Measurements from ENCODE around the gene ATM. TPM values are rescaled to one million over a fixed set of nuclear protein-coding genes. Genes with fewer than 3 reads are reported as not detected.
"Not testable (repeated sequence)": the region's sequence is repeated elsewhere in the genome, so short reads cannot be mapped to it uniquely, and the experiment has no call there.

Gene ATM
- total RNA-seq, 2 experiments from 2014 or later, result 227 to 242 TPM

DNA sequence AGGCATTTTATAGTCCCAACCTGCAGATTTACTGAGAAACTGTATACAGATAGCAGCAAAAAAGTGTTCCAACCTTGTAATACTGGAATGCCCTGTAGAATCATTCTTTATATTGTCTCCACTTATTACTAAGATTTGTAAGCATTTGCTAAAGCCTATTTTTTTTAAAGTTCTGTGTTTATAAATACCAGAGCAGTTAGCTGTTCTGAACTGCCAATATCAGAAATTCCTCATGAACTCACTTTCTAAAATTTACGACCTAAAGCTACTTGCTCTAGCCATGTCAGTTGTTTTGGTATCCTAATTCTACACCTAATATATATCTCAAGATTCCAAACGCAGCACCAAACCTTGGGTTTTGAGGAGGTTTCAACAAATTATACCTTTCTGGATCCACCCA lies 141.3 kb downstream of the ATM start:
- Mint-ChIP-seq H3K4me1 (no peaks in the 10 kb centered on the region), H3K36me3 (ENCODE audit: low read depth) (peaks cover 49% of the 10 kb centered on the region), H3K4me3 (no peak overlapping the region), H3K27ac (no peak overlapping the region), H3K9me3 (no peaks in the 10 kb centered on the region), H3K27me3 (no peaks in the 10 kb centered on the region)
- DNase-seq, result no peak
- ChIA-PET CTCF (no interaction called here), POLR2A (no interaction called here)

DNA sequence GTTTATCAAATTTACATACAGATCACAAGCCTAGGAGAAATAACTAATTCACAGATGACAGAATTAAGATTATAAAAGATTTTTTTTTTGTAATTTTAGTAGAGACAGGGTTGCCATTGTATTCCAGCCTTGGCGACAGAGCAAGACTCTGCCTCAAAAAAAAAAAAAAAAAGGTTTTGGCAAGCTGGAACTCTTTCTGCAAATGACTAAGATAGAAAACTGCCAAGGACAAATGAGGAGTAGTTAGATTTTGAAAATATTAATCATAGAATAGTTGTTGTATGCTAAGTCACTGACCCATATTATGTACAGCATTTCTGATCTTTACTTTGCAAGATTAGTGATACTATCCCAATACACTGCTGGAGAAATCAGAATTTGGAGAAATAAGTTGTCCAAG lies 145.3 kb downstream of the ATM start:
- ChIA-PET CTCF (no interaction called here), POLR2A (no interaction called here)
- Mint-ChIP-seq H3K4me3 (no peak overlapping the region), H3K4me1 (no peaks in the 10 kb centered on the region), H3K9me3 (peaks cover 2% of the 10 kb centered on the region), H3K27me3 (no peaks in the 10 kb centered on the region), H3K27ac (no peak overlapping the region), H3K36me3 (ENCODE audit: low read depth) (peaks cover 72% of the 10 kb centered on the region)
- no peak for DNase-seq

DNA sequence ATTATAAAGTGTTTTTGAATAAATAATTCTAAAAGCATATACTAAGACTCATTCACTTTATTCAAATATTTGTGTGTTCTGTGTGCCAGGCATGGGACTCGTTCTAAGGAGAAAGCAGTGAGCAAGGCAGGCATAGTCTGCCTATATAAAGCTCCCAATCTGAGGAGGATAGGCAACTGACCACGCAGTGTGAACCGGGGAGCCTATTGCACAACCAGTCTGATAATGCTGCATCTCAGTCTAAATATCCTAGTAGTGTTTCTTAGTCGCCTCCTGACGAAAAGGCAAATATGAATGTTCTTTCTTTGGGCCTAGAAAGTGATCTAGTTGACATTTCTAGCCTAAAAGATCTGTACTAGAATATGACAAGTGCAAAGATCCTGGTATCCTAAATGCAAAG lies 146.2 kb downstream of the ATM start:
- no peak overlapping the region for H3K27ac Mint-ChIP-seq
- CTCF ChIA-PET, result no interaction called here

DNA sequence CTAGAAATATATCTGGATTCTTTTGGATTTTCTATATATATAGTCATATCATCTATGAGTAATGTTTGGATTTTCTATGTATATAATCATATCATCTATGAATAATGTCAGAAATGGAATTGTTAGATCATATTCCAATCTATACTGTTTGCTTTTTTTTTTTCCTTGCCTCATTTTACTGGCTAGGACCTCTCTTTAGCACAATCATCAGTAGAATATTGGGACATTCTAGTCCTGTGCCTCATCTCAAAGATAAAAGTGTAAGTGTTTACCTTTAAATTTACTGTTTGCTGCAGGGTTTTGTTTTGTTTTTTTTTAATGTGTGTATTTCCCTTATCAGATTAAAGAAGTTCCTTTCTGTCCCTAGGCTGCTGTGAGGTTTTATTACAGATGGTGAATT lies 147.4 kb downstream of the ATM start:
- Mint-ChIP-seq H3K27me3 (no peaks in the 10 kb centered on the region), H3K27ac (no peak overlapping the region), H3K9me3 (peaks cover 6% of the 10 kb centered on the region), H3K4me1 (no peaks in the 10 kb centered on the region), H3K4me3 (no peak overlapping the region), H3K36me3 (ENCODE audit: low read depth) (peaks cover 58% of the 10 kb centered on the region)
- ChIA-PET CTCF (no interaction called here), POLR2A (no interaction called here)
- DNase-seq, result no peak

More for the DNA sequence above, 146.2 kb downstream of the ATM start:
- no peak for DNase-seq
- Mint-ChIP-seq H3K27me3 (no peaks in the 10 kb centered on the region), H3K9me3 (peaks cover 4% of the 10 kb centered on the region), H3K36me3 (ENCODE audit: low read depth) (peaks cover 71% of the 10 kb centered on the region), H3K4me1 (no peaks in the 10 kb centered on the region), H3K4me3 (no peak overlapping the region)
- POLR2A ChIA-PET, result no interaction called here

DNA sequence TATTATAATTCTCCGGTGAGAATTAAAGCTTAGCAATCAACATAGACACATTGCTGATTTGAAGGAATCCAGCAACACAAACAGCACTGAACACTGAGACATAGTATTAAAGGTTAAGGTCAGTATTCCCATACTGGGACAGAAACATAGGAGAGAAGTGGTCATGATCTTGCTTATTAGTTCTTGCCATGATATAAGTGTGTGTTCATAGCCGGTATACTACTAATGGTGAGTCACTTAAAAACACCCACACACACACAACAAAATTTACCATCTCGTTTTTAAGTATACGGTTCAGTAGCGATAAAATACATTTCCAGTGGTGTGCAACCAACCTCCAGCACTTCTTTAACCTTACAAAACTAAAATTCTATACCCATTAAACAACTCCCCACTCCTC lies 148.1 kb downstream of the ATM start:
- no peak overlapping the region for H3K27ac Mint-ChIP-seq
- ChIA-PET POLR2A (no interaction called here), CTCF (no interaction called here)
- H3K9me3 Mint-ChIP-seq, result peaks cover 6% of the 10 kb centered on the region
- H3K4me3 Mint-ChIP-seq, result no peak overlapping the region
- peaks cover 53% of the 10 kb centered on the region for H3K36me3 Mint-ChIP-seq (ENCODE audit: low read depth)
- no peaks in the 10 kb centered on the region for H3K4me1 Mint-ChIP-seq
- H3K27me3 Mint-ChIP-seq, result no peaks in the 10 kb centered on the region
- no peak for DNase-seq

DNA sequence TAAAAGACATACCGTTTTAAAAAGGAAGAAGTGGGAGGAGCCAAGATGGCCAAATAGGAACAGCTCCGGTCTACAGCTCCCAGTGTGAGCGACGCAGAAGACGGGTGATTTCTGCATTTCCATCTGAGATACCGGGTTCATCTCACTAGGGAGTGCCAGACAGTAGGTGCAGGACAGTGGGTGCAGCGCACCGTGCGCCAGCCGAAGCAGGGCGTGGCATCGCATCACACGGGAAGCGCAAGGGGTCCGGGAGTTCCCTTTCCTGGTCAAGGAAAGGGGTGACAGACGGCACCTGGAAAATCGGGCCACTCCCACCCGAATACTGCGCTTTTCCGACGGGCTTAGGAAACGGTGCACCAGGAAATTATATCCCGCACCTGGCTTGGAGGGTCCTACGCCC lies 150.6 kb downstream of the ATM start:
- H3K4me3 Mint-ChIP-seq, DNase-seq, H3K4me1 Mint-ChIP-seq, H3K27ac Mint-ChIP-seq, H3K9me3 Mint-ChIP-seq, CTCF ChIA-PET, H3K27me3 Mint-ChIP-seq: not testable (repeated sequence)
- POLR2A ChIA-PET, result interaction anchor here (0.6 kb wide), 1 partner anchor 252 kb away, joined by 3 read pairs; the partner anchor contains the start of gene ACAT1
- H3K36me3 Mint-ChIP-seq (ENCODE audit: low read depth), result peaks cover 35% of the 10 kb centered on the region

DNA sequence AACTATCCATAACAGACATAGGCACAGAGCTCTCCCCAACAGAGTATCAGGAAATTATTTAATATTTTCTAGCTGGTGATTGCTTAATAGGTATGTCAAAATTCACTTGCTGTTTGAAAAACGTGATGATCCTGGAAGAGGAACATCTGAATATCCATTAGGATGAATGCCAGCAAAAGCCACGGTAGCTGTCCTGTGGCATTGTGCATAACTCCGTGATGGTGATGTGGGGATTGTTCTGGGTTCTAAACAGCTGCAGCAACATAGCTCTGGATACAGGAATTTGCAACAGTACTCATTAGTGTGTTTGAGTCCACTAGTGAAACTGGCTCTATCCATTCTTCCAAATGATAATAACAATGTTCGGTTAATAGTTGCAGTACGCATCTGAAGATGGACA lies 165.7 kb downstream of the ATM start:
- Mint-ChIP-seq H3K36me3 (ENCODE audit: low read depth) (no peaks in the 10 kb centered on the region), H3K27ac (no peak overlapping the region), H3K4me3 (no peak overlapping the region), H3K4me1 (no peaks in the 10 kb centered on the region), H3K27me3 (no peaks in the 10 kb centered on the region), H3K9me3 (no peaks in the 10 kb centered on the region)
- ChIA-PET CTCF (no interaction called here), POLR2A (no interaction called here)
- DNase-seq, result no peak

DNA sequence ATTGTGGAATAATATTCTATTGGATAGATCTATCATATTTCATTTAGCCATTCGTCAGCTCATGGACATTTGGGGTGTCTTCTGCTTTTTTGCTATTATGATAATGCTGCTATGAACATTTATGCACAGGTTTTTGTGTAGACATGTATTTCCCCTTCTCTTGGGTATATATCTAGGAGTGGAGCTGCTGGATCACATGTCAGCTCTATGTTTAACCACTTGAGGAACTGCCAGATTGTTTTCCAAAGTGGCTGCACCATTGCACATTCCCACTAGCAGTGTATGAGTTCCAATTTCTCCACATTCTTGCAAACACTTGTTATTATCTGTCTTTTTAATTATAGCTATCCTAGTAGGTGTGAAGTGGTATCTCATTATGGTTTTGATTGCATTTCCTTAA lies 169.5 kb downstream of the ATM start:
- ChIA-PET POLR2A (no interaction called here), CTCF (interaction anchor here (0.5 kb wide), 1 partner anchor 42 kb away, joined by 3 read pairs; no protein-coding TSS in a partner anchor)
- H3K36me3 Mint-ChIP-seq (ENCODE audit: low read depth), result no peaks in the 10 kb centered on the region
- no peaks in the 10 kb centered on the region for H3K9me3 Mint-ChIP-seq
- H3K27ac Mint-ChIP-seq, result no peak overlapping the region
- H3K27me3 Mint-ChIP-seq, result no peaks in the 10 kb centered on the region
- no peak overlapping the region for H3K4me3 Mint-ChIP-seq
- no peaks in the 10 kb centered on the region for H3K4me1 Mint-ChIP-seq
- no peak for DNase-seq

DNA sequence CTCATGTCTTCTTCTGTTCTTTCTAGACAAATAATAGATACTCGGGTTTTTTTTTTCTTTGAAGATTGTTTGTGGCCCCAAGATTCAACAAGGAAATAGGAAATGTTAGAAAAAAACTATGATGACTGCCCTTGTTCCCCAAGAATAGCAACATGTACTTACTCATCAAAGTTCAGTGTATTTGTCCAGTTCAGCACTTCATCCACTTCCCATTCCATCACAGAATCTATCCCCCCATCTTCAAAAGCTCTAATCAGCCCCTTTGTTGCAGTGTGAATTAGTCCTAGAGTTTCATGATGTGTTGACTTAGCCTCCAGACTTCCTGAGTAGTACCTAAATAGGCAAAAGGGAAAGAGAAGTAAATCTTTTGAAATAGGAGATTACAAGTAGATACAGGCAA lies 170.2 kb downstream of the ATM start:
- ChIA-PET CTCF (no interaction called here), POLR2A (no interaction called here)
- H3K36me3 Mint-ChIP-seq (ENCODE audit: low read depth), result no peaks in the 10 kb centered on the region
- no peak overlapping the region for H3K27ac Mint-ChIP-seq
- no peaks in the 10 kb centered on the region for H3K27me3 Mint-ChIP-seq
- H3K4me3 Mint-ChIP-seq, result no peak overlapping the region
- no peaks in the 10 kb centered on the region for H3K4me1 Mint-ChIP-seq
- no peak for DNase-seq
- no peaks in the 10 kb centered on the region for H3K9me3 Mint-ChIP-seq

DNA sequence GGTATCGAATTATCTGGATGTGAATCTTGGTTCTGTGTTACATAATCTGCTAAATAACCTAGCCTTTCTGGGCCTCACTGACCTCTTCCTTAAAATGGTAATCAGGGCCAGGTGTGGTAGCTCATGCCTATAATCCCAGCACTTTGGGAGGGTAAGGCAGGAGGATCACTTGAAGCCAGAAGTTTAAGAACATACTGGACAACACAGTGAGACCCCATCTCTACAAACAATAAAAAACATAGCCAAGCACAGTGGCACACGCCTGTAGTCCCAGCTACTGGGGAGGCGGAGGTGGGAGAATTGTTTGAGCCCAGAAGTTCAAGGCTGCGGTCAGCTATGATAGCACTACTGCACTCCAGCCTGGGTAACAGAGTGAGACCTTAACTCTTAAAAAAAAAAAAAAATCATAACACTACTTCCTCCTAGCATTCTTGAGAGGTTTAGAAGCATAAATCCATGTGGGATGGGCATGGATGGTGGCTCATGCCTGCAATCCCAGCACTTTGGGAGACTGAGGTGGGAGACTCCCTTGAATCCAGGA lies 171.9 kb downstream of the ATM start:
- no peak overlapping the region for H3K4me3 Mint-ChIP-seq
- no peaks in the 10 kb centered on the region for H3K36me3 Mint-ChIP-seq (ENCODE audit: low read depth)
- H3K9me3 Mint-ChIP-seq, result no peaks in the 10 kb centered on the region
- ChIA-PET POLR2A (no interaction called here), CTCF (no interaction called here)
- H3K27me3 Mint-ChIP-seq, result no peaks in the 10 kb centered on the region
- DNase-seq, result no peak
- H3K4me1 Mint-ChIP-seq, result no peaks in the 10 kb centered on the region
- no peak overlapping the region for H3K27ac Mint-ChIP-seq

DNA sequence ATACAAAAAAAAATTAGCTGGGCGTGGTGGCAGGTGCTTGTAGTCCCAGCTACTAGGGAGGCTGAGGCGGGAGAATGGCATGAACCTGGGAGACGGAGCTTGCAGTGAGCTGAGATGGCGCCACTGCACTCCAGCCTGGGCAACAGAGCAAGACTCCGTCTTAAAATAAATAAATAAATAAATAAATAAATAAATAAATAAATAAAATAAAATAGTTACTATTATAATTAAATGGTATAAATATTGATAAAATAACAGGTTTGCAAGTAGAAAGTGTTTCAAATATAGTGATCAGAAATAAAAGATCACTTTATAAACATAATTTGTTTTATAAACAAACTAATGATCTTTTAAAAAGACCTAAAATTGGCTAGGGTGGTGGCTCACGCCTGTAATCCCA lies 173.8 kb downstream of the ATM start:
- H3K4me1 Mint-ChIP-seq; DNase-seq; POLR2A ChIA-PET; H3K36me3 Mint-ChIP-seq (ENCODE audit: low read depth); CTCF ChIA-PET; H3K27me3 Mint-ChIP-seq; H3K27ac Mint-ChIP-seq; H3K9me3 Mint-ChIP-seq; H3K4me3 Mint-ChIP-seq: not testable (repeated sequence)

DNA sequence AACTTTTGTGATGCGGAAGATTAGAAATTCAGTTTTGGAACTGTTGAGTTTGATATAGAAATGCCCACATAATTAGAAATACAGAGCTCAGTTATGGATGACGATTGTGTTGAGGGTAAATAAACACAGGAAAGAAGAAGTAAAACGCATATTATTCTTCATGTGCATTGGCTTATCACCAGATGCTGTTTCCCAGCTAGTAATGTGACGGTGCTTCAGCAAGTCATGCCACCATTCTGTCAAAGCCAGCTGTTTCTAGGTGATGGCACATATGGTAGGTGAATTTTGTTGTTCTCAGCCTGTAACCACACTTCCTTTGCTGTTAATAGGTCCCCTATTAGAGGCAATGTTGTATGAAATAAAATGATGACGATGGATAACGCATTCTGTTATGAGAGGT lies 175.6 kb downstream of the ATM start:
- ChIA-PET CTCF (no interaction called here), POLR2A (no interaction called here)
- Mint-ChIP-seq H3K27me3 (no peaks in the 10 kb centered on the region), H3K4me3 (no peak overlapping the region), H3K27ac (no peak overlapping the region), H3K36me3 (ENCODE audit: low read depth) (no peaks in the 10 kb centered on the region), H3K4me1 (no peaks in the 10 kb centered on the region), H3K9me3 (no peaks in the 10 kb centered on the region)
- DNase-seq, result no peak

DNA sequence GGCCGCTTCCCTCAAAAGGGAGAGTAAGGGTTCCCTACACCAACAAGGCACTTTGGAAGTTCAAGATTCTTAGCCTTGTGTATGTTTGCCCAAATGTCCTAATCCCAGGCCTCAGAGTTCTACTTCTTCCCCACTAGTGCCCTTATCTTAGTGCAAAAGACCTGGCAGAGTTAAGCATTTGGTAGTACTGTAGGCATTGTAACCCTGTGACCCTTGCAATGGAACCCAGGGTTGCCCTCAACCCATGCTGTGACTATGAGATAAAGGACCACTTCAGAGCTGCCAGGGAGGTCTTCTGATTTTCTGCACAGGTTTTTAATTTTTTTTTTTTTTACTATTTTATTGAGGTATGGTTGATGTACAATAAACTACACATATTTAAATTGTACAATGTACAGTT lies 179.4 kb downstream of the ATM start:
- Mint-ChIP-seq H3K27ac (no peak overlapping the region), H3K4me1 (no peaks in the 10 kb centered on the region), H3K9me3 (no peaks in the 10 kb centered on the region), H3K27me3 (no peaks in the 10 kb centered on the region), H3K4me3 (no peak overlapping the region), H3K36me3 (ENCODE audit: low read depth) (no peaks in the 10 kb centered on the region)
- no peak for DNase-seq
- CTCF ChIA-PET, result no interaction called here
- POLR2A ChIA-PET, result no interaction called here

DNA sequence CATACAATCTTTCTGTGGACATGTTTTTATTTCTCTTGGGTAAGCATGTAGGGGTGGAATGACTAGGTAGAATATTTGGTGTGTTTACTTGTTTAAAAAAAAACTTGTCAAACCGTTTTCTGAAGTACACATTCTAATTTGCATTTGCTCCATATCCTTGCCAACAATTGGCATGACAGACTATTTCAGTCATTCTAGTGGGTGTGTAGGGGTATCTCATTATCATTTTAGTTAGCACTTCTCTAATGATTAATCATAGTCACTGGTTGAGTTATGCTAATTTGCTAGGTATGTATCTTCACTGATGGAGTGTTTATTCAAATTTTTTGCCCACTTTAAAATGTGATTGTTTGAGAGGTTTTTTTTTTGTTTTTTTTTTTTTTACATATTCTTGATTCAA lies 180.2 kb downstream of the ATM start:
- Mint-ChIP-seq H3K27ac (no peak overlapping the region), H3K4me1 (no peaks in the 10 kb centered on the region), H3K27me3 (no peaks in the 10 kb centered on the region), H3K9me3 (no peaks in the 10 kb centered on the region), H3K36me3 (ENCODE audit: low read depth) (no peaks in the 10 kb centered on the region), H3K4me3 (no peak overlapping the region)
- ChIA-PET POLR2A (no interaction called here), CTCF (no interaction called here)
- DNase-seq, result no peak

DNA sequence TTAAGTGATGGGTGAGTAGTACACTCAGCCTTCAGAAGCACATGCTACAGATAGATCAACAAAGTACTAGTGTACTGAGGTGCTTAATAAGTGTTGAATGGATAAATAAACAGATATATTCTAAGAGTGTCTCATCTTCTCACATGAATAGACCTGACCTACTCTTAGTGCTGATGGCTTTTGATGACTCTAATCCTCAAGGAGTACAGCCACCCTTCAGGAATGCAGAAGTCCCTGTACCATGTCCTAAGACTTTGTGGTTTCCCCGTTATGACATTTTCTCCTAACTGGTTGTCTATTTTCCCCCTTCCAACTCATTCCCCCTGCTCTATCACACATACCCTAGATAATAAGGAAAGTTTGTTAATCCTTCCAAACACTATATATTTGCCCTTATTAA lies 182.8 kb downstream of the ATM start:
- Mint-ChIP-seq H3K27me3 (no peaks in the 10 kb centered on the region), H3K4me1 (peaks cover 5% of the 10 kb centered on the region), H3K4me3 (no peak overlapping the region), H3K27ac (no peak overlapping the region), H3K36me3 (ENCODE audit: low read depth) (no peaks in the 10 kb centered on the region), H3K9me3 (no peaks in the 10 kb centered on the region)
- no peak for DNase-seq
- POLR2A ChIA-PET, result no interaction called here
- CTCF ChIA-PET, result no interaction called here

All from activated CD4-positive, alpha-beta T cell treated with anti-CD3 and anti-CD28 coated beads, Interleukin-2, amount 10 ng/mL, durations not matched to agents 7 days and 5 days (primary cell).